ACC112 (cell line): ENCODE measurements around the gene MAPK8IP3.
"Not testable (repeated sequence)": the region's sequence is repeated elsewhere in the genome, so short reads cannot be mapped to it uniquely, and the experiment has no call there.

Experiments
- H2AFZ ChIP-seq: fragments of 200-600 bp; sonication (generic); one replicate; pipeline ENCODE4 v1.6.0; 2017; ENCODE audit warnings: antibody characterized with exemption, low read length; ENCODE audit not compliant: unreplicated experiment
- H3K27ac ChIP-seq: fragments of 200-600 bp; sonication (generic); 2 replicates; pipeline ENCODE4 v1.5.1; 2014; ENCODE audit warnings: low read depth, mild to moderate bottlenecking, antibody characterized with exemption, low read length, moderate library complexity
- H3K27me3 ChIP-seq: fragments of 200-600 bp; sonication (generic); 2 replicates; pipeline ENCODE4 v1.6.1; 2014; ENCODE audit warnings: mild to moderate bottlenecking, antibody characterized with exemption, low read length, moderate library complexity, mixed read lengths; ENCODE audit not compliant: insufficient read depth
- H3K36me3 ChIP-seq: fragments of 200-600 bp; sonication (generic); 2 replicates; pipeline ENCODE4 v1.6.1; 2016; ENCODE audit warnings: mild to moderate bottlenecking, antibody characterized with exemption, low read length, moderate library complexity, mixed read lengths; ENCODE audit not compliant: insufficient read depth
- H3K4me1 ChIP-seq: fragments of 200-600 bp; sonication (generic); one replicate; pipeline ENCODE4 v1.6.1; 2016; ENCODE audit warnings: low read length, mixed read lengths; ENCODE audit not compliant: insufficient read depth, unreplicated experiment, control insufficient read depth
- H3K4me3 ChIP-seq: fragments of 200-600 bp; sonication (generic); 2 replicates; pipeline ENCODE4 v1.5.1; 2014; ENCODE audit warnings: mild to moderate bottlenecking, low read depth, low read length
- H3K79me2 ChIP-seq: fragments of 200-600 bp; sonication (generic); one replicate; pipeline ENCODE4 v1.6.0; 2016; ENCODE audit warnings: low read length; ENCODE audit not compliant: control insufficient read depth, unreplicated experiment, insufficient read depth

Gene MAPK8IP3

DNA sequence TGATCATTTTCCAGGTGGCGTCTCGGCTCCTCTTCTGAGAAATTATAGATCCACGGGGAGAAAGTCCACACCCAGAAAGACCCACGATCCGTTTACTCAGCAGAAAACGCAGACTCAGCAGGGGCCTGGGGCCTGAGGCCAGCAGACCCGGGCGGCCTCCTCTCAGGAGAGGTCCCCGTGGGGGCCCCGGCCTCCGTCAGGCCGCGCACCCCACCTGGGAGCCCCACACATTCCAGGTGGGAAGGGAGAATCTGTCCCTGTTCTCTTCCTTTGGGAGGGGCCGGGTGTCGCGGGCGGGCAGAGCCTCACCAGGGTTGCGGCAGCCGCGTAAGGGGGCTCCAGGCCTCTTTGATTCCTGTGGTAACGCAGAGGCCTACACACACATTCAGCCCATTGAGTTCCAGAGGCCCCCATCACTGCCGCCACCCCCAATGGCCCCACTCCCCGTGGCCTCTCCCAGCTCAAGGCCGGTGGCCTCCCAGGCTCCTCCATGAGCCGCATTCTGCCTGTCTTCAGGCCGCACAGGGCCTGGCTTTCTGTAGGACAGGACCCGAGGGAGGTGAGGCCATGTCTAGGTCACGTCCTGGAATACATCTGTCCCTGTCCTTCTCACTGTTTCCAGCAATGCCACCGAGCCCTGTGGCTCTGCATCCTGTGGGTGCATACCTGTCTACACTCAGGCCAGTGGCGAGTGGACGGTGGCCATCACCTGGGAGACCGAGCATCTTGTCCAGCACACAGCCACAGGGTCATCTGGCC is 89.1 kb downstream of the MAPK8IP3 start:
- H3K27ac ChIP-seq: no peak overlapping the region

DNA sequence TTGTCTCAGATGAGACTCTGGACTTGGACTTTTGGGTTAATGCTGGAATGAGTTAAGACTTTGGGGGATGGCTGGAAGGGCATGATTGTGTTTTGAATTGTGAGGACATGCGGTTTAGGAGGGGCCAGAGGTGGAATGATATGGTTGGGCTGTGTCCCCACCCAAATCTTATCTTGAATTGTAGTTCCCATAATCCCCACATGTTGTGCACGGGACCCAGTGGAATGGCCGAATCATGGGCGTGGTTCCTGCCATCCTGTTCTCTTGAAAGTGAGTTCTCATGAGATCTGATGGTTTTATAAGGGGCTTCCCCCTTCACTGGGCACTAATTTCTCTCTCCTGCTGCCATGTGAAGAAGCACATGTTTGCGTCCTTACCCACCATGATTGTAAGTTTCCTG is 93.3 kb downstream of the MAPK8IP3 start:
- not testable (repeated sequence) for H3K4me3 ChIP-seq, H2AFZ ChIP-seq, H3K27me3 ChIP-seq, H3K27ac ChIP-seq, H3K4me1 ChIP-seq, H3K36me3 ChIP-seq, H3K79me2 ChIP-seq

More for the DNA sequence above, 89.1 kb downstream of the MAPK8IP3 start:
- H3K79me2 ChIP-seq: no peaks in the 10 kb centered on the region
- H3K27me3 ChIP-seq: no peaks in the 10 kb centered on the region
- no peaks in the 10 kb centered on the region for H3K36me3 ChIP-seq
- H3K4me1 ChIP-seq: no peaks in the 10 kb centered on the region
- H3K4me3 ChIP-seq: no peak overlapping the region
- no peak overlapping the region for H2AFZ ChIP-seq

DNA sequence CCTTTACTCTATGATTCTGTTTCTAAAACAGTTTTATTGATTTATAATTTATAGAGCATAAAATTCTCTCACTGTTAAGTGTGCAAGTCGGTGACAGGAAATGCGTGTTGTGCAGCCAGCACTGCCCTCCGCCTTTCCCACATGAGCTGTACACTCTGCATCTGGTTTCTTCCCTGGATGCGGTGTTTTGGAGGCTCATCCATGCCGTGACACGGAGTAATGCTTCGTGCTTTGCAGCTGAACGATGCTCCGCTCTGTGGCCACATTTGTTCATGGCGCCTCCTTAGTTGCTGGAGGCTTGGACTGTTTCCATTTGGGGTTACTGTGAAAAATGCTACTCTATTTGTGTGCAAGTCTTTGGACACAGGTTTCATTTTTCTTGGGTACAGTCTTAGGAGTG is 94.7 kb downstream of the MAPK8IP3 start:
- H3K4me3 ChIP-seq: no peak overlapping the region
- H3K36me3 ChIP-seq: no peaks in the 10 kb centered on the region
- H2AFZ ChIP-seq: no peak overlapping the region
- H3K27ac ChIP-seq: no peak overlapping the region
- no peaks in the 10 kb centered on the region for H3K79me2 ChIP-seq
- no peaks in the 10 kb centered on the region for H3K27me3 ChIP-seq
- no peaks in the 10 kb centered on the region for H3K4me1 ChIP-seq

GRCh38 chr16:1807626-1808025 is 101.6 kb downstream of the MAPK8IP3 start:
- H3K4me3 ChIP-seq: no peak overlapping the region
- H2AFZ ChIP-seq: no peak overlapping the region
- no peaks in the 10 kb centered on the region for H3K79me2 ChIP-seq
- no peak overlapping the region for H3K27ac ChIP-seq
- H3K4me1 ChIP-seq: no peaks in the 10 kb centered on the region
- no peaks in the 10 kb centered on the region for H3K36me3 ChIP-seq
- no peaks in the 10 kb centered on the region for H3K27me3 ChIP-seq

DNA sequence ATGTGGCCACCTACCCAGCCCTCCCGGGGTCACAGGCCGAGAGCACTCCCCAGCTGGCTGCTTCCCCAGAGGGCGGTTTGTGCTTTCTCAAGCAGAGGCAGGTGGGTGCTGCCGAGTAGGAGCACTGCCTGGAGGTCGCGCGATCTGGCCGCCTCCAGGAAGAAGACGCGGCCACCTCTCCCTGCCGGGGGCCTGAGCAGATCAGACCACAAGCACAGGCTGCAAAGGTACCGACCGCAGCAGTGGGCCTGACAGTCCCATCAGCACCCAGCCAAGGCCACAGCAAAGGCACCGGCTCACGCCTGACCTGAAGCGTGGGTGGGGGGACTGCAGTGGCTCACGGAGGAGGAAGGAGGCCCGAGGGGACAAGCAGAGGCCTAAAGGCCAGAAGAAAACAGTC is 102.7 kb downstream of the MAPK8IP3 start:
- no peaks in the 10 kb centered on the region for H3K4me1 ChIP-seq
- no peaks in the 10 kb centered on the region for H3K36me3 ChIP-seq
- no peaks in the 10 kb centered on the region for H3K79me2 ChIP-seq
- no peak overlapping the region for H3K27ac ChIP-seq
- no peaks in the 10 kb centered on the region for H3K27me3 ChIP-seq
- H2AFZ ChIP-seq: no peak overlapping the region
- H3K4me3 ChIP-seq: no peak overlapping the region

GRCh38 chr16:1809281-1809801 is 103.3 kb downstream of the MAPK8IP3 start:
- Histone ChIP-seq H3K4me1 (no peaks in the 10 kb centered on the region), H3K4me3 (no peak overlapping the region), H3K79me2 (no peaks in the 10 kb centered on the region), H3K36me3 (no peaks in the 10 kb centered on the region), H3K27ac (no peak overlapping the region), H3K27me3 (no peaks in the 10 kb centered on the region), H2AFZ (no peak overlapping the region)

- Histone ChIP-seq H3K27ac (no peak overlapping the region), H3K27me3 (no peaks in the 10 kb centered on the region), H2AFZ (no peak overlapping the region), H3K4me1 (no peaks in the 10 kb centered on the region), H3K79me2 (no peaks in the 10 kb centered on the region), H3K36me3 (no peaks in the 10 kb centered on the region), H3K4me3 (no peak overlapping the region)
These were observed 104.1 kb downstream of the MAPK8IP3 start for GRCh38 chr16:1810106-1810505.

- Histone ChIP-seq H3K27me3 (no peaks in the 10 kb centered on the region), H3K36me3 (no peaks in the 10 kb centered on the region), H3K27ac (no peak overlapping the region), H2AFZ (no peak overlapping the region), H3K79me2 (no peaks in the 10 kb centered on the region), H3K4me3 (no peak overlapping the region), H3K4me1 (no peaks in the 10 kb centered on the region)
These were observed 104.5 kb downstream of the MAPK8IP3 start for GRCh38 chr16:1810536-1810935.

DNA sequence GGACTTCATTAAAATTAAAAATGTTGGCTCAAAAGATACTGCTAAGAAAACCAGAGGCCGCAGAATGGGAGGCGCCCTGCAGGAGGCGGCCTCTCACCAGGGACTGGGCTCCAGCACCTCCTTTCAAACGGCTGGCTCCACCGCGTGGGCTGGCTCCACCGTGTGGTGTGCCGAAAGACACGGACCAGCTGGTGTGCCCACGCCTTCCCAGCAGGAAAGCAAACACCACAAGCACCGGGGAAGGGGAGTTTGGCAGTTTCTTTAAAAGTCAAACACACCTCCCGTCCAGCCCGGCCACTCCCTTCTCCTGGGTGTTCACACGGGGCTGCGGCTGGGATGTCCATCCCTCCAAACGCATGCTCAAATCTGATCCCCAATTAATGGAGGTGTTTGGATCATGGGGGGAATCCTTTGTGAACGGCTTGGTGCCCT is 106.8 kb downstream of the MAPK8IP3 start:
- H2AFZ ChIP-seq: no peak overlapping the region
- H3K4me1 ChIP-seq: no peaks in the 10 kb centered on the region
- no peak overlapping the region for H3K4me3 ChIP-seq
- H3K27me3 ChIP-seq: no peaks in the 10 kb centered on the region
- H3K27ac ChIP-seq: no peak overlapping the region
- H3K79me2 ChIP-seq: no peaks in the 10 kb centered on the region
- no peaks in the 10 kb centered on the region for H3K36me3 ChIP-seq

- no peaks in the 10 kb centered on the region for H3K36me3 ChIP-seq
- no peak overlapping the region for H3K27ac ChIP-seq
- no peak overlapping the region for H2AFZ ChIP-seq
- no peaks in the 10 kb centered on the region for H3K79me2 ChIP-seq
- H3K27me3 ChIP-seq: no peaks in the 10 kb centered on the region
- H3K4me3 ChIP-seq: no peak overlapping the region
- H3K4me1 ChIP-seq: no peaks in the 10 kb centered on the region
These were observed 109.5 kb downstream of the MAPK8IP3 start for GRCh38 chr16:1815461-1815860.
